Mesothelial cell of epicardium (in vitro differentiated cells): ENCODE data around the gene EEF1B2. TPM values are rescaled to one million over a fixed set of nuclear protein-coding genes. Genes with fewer than 3 reads are reported as not detected.
A peak's percentile ranks its signal among the peaks of the same experiment; 100 is the strongest.
"Not testable (repeated sequence)": the region's sequence is repeated elsewhere in the genome, so short reads cannot be mapped to it uniquely, and the experiment has no call there.

Source experiments
- DNase-seq, 2 experiments: peaks; one replicate each; pipeline ENCODE4 v3.0.0; 2021; ENCODE audit warnings: low spot score in 2 of 2; ENCODE audit not compliant: unreplicated experiment in 2 of 2
- H3K27ac Mint-ChIP-seq: 2 replicates; pipeline ENCODE4 v1.8.0; 2021; ENCODE audit warnings: mixed read lengths
- H3K27me3 Mint-ChIP-seq: 2 replicates; pipeline ENCODE4 v1.8.0; 2021; ENCODE audit warnings: low read depth, mixed read lengths
- H3K36me3 Mint-ChIP-seq: 2 replicates; pipeline ENCODE4 v1.8.0; 2021; ENCODE audit warnings: mixed read lengths
- H3K4me1 Mint-ChIP-seq: 2 replicates; pipeline ENCODE4 v1.8.0; 2021; ENCODE audit warnings: mixed read lengths
- H3K4me3 Mint-ChIP-seq: 2 replicates; pipeline ENCODE4 v1.8.0; 2021; ENCODE audit warnings: mild to moderate bottlenecking, moderate library complexity, mixed read lengths
- H3K9me3 Mint-ChIP-seq: 2 replicates; pipeline ENCODE4 v1.8.0; 2021; ENCODE audit warnings: mixed read lengths
- total RNA-seq: library from RNA; stranded (reverse); gene quantifications from 3 replicates; pipeline ENCODE4 v1.2.1, GENCODE V29; 2021
- TF ChIP-seq, protein P1 (sequence below): fragments of 200-600 bp; sonication (generic); IDR thresholded peaks from one replicate; pipeline ENCODE4 v1.5.0; 2021; ENCODE audit warnings: antibody characterized with exemption; ENCODE audit not compliant: unreplicated experiment

The EEF1B2 gene
- total RNA-seq, 1 donor from 2014 or later, result 483 TPM

DNA sequence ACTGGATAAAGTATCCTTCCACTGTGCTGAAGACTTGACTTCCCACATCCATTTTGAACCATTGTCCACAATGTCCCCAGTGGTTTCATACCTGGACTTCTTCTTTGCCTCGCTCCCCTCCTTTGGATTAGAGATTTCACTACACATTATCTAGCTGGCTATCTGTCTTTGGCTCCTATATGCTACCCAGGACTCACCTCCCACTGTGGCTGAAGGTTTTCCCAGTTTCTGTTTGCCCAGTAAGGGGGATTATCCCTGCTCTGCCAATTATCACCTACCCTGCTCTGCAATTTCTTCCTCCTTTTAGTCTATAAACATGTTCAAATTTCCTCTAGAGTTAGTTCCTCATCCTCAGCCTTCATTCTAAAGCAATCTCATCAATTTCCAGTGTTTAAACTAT, 9.5 kb upstream of the EEF1B2 start:
- H3K27ac Mint-ChIP-seq, result no peak overlapping the region
- H3K9me3 Mint-ChIP-seq, result no peaks in the 10 kb centered on the region
- H3K27me3 Mint-ChIP-seq, result no peaks in the 10 kb centered on the region
- TF ChIP-seq, protein P1, sequence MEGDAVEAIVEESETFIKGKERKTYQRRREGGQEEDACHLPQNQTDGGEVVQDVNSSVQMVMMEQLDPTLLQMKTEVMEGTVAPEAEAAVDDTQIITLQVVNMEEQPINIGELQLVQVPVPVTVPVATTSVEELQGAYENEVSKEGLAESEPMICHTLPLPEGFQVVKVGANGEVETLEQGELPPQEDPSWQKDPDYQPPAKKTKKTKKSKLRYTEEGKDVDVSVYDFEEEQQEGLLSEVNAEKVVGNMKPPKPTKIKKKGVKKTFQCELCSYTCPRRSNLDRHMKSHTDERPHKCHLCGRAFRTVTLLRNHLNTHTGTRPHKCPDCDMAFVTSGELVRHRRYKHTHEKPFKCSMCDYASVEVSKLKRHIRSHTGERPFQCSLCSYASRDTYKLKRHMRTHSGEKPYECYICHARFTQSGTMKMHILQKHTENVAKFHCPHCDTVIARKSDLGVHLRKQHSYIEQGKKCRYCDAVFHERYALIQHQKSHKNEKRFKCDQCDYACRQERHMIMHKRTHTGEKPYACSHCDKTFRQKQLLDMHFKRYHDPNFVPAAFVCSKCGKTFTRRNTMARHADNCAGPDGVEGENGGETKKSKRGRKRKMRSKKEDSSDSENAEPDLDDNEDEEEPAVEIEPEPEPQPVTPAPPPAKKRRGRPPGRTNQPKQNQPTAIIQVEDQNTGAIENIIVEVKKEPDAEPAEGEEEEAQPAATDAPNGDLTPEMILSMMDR, result no peak
- H3K36me3 Mint-ChIP-seq, result peaks cover 22% of the 10 kb centered on the region
- H3K4me1 Mint-ChIP-seq, result no peaks in the 10 kb centered on the region
- no peak overlapping the region for H3K4me3 Mint-ChIP-seq
- DNase-seq, result no peak

DNA sequence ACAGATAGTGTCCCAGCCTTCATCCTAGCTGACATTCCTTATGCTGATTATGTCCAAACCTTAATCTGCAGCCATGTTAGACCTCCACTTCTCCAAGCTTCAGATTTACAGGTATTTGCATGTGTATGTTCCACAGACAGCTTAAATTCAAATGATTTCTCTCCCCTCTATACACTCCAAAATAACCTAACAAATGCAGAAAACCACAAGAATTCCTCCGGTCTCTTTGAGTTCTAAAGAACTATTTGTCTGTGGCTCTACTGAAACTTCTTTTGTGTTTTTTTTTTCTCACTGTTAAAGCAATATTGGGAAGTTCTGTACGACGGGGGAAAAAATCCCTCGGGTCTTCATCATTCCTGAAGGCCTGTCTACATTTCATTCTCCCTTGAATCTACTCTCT, 9.1 kb upstream of the EEF1B2 start:
- Mint-ChIP-seq H3K4me3 (no peak overlapping the region), H3K27ac (no peak overlapping the region), H3K9me3 (no peaks in the 10 kb centered on the region), H3K27me3 (no peaks in the 10 kb centered on the region), H3K4me1 (no peaks in the 10 kb centered on the region), H3K36me3 (peaks cover 20% of the 10 kb centered on the region)
- DNase-seq, result no peak
- TF ChIP-seq, protein P1, result no peak

DNA sequence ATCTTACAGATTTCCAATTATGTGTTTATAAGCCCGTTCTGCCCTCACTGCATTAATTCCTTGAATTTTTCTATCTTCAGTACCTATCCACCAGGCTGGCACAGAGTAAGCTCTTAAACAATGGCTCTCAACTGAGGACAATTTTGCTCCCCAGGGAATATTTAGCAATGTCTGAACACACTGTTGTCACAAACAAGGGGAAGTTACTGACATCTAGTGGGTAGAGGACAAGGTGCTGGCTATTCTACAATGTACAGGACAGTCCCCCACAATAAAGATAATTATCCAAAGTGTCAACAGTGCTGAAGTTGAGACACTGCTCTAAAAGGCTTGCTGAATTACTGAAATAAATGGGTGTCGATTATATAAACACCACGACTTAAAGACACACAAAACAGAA, 5.5 kb upstream of the EEF1B2 start:
- Mint-ChIP-seq H3K27me3 (no peaks in the 10 kb centered on the region), H3K4me1 (peaks cover 11% of the 10 kb centered on the region), H3K9me3 (no peaks in the 10 kb centered on the region), H3K27ac (peak overlapping the region; percentile 64), H3K4me3 (no peak overlapping the region), H3K36me3 (peaks cover 6% of the 10 kb centered on the region)
- DNase-seq, result no peak
- TF ChIP-seq, protein P1, result no peak

DNA sequence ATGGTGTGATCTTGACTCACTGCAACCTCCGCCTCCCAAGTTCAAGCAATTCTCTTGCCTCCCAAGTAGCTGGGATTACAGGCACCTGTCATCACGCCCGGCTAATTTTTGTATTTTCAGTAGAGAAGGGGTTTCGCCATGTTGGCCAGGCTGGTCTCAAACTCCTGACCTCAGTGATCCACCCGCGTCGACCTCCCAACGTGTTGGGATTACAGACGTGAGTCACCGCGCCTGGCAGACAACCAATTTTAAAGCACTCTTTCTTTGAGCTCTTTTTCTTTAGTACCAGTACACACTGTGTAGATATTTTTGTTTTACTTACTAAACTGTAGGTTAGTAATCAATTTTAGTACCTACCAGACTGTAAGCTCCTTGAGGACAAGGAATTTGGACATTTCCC, 2.7 kb upstream of the EEF1B2 start:
- H3K27ac Mint-ChIP-seq, H3K9me3 Mint-ChIP-seq, H3K27me3 Mint-ChIP-seq, H3K36me3 Mint-ChIP-seq, DNase-seq: not testable (repeated sequence)
- Mint-ChIP-seq H3K4me3 (peak overlapping the region; percentile 15), H3K4me1 (peaks cover 24% of the 10 kb centered on the region)

DNA sequence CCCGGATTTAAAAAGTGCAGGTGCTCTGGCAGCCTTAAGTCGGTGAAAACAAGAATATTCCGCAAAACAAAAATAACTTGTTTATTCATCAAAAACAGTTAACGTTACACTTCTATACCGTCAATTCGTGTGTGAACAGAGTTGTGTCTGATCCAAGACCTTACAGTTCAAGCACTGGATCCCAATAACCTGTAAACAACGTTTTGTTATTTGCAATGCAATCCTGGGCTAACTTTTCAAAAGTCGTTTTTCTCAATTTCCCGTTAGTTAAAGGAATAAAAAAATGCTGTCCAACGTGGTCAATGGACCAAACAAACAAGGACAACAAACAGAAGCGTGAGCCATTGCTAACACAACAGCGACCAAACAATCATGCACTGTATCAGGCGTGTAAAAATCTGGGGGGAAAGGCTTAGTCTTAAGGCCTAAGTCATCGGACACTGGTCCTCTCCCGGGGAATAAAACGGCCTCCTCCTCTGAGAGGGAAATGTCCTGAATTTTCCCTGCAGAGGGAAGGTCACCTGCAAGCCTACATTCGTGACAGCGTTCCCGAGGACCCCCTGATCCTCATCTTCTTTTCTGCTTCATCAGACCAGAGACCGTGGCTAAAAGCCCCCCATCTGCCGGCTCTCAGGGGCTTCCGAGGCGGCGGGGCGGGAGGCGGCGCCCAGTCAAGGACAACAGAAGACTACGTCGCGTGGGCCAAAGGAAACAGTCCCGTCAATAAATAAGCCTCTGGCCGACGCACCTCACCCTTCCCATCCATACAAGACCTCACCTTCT, 941 bp upstream of the EEF1B2 start:
- TF ChIP-seq, protein P1, result no peak
- DNase-seq, result no peak

DNA sequence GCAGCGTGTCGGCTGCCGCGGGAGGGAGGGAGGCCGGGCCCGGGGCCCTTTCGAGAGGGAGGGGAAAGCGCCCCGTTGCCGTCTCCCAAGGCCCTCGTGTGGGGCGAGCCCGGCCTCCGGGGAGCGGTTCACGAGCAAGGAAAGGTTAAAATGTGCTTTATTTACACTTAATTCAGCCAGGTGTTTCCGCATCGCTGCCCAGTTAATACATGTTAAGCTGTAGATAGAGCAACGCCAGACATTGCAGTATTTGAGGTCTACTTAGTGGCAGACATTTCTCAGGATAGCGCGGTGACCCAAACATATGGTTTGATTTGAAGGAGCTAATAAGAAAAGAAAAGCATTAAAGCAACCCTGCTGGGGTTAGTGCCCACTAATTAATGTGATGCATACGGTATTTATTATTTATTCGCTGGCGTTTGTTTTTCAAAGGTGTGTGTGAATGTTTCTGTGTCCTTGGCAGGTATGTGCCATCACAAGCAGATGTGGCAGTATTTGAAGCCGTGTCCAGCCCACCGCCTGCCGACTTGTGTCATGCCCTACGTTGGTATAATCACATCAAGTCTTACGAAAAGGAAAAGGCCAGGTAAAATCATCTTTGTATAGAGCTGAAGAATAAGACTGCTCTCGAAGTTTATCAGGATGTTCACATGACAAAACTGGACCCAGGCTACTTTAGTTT, 571 bp downstream of the EEF1B2 start:
- Mint-ChIP-seq H3K4me3 (peak overlapping the region; percentile 99), H3K27me3 (no peaks in the 10 kb centered on the region), H3K27ac (peak overlapping the region; percentile 100), H3K36me3 (peaks cover 26% of the 10 kb centered on the region), H3K4me1 (peaks cover 24% of the 10 kb centered on the region), H3K9me3 (no peaks in the 10 kb centered on the region)
- TF ChIP-seq, protein P1, result no peak
- peak in 1 of 2 experiments; percentile 38 for DNase-seq

More for the DNA sequence above, 941 bp upstream of the EEF1B2 start:
- H3K4me1 Mint-ChIP-seq, result peaks cover 24% of the 10 kb centered on the region
- peak overlapping the region; percentile 100 for H3K27ac Mint-ChIP-seq
- no peaks in the 10 kb centered on the region for H3K27me3 Mint-ChIP-seq
- H3K9me3 Mint-ChIP-seq, result no peaks in the 10 kb centered on the region
- H3K36me3 Mint-ChIP-seq, result peaks cover 22% of the 10 kb centered on the region
- peak overlapping the region; percentile 99 for H3K4me3 Mint-ChIP-seq
